SU-DHL-6 (cell line): ENCODE data around the gene MPC1.

Experiments
- CTCF ChIP-seq: fragments of 200-600 bp; sonication (generic); IDR thresholded peaks from one replicate; pipeline ENCODE4 v1.5.1; 2017; ENCODE audit warnings: antibody characterized with exemption, mild to moderate bottlenecking, low read length, moderate library complexity; ENCODE audit not compliant: insufficient read depth, poor library complexity, severe bottlenecking
- EZH2phosphoT487 ChIP-seq: fragments of 200-600 bp; sonication (generic), shearing (Covaris generic); conservative IDR thresholded peaks from 2 replicates; pipeline ENCODE4 v1.6.1; 2018; ENCODE audit warnings: mild to moderate bottlenecking, antibody characterized with exemption, low read length, moderate library complexity, mixed read lengths

- TF ChIP-seq CTCF (no peak), EZH2phosphoT487 (no peak)
Measured at GRCh38 chr6:166424431-166424830, 41.7 kb upstream of the MPC1 start.
